GM12878 (cell line): ENCODE results near the gene CD55.

Source experiments
- CTCF ChIP-seq, 3 experiments: IDR thresholded peaks in 2 of 3; conservative IDR thresholded peaks in 1 of 3; 2 replicates each; pipeline ENCODE4 v1.5.1; 2011; ENCODE audit warnings: low read depth in 3 of 3, low read length in 3 of 3, mild to moderate bottlenecking in 3 of 3, control low read depth in 2 of 3, moderate library complexity in 2 of 3, inconsistent platforms in 1 of 3, mixed read lengths in 1 of 3; ENCODE audit not compliant: control insufficient read depth in 2 of 3, insufficient read depth in 1 of 3; ENCODE audit errors: extremely low read depth in 1 of 3
- TF ChIP-seq, protein P1 (sequence below): IDR thresholded peaks from 2 replicates; pipeline ENCODE4 v1.6.1; 2012; ENCODE audit warnings: low read length, inconsistent platforms

- TF ChIP-seq CTCF (IDR thresholded peaks at IDR 0.05 in 2 of 3, conservative IDR thresholded peaks at IDR 0.05 in 1 of 3; ENCODE audit: control insufficient read depth in 2 of 3, extremely low read depth in 1 of 3, insufficient read depth in 1 of 3, low read depth in 3 of 3, low read length in 3 of 3) = no peak
- TF ChIP-seq, protein P1, sequence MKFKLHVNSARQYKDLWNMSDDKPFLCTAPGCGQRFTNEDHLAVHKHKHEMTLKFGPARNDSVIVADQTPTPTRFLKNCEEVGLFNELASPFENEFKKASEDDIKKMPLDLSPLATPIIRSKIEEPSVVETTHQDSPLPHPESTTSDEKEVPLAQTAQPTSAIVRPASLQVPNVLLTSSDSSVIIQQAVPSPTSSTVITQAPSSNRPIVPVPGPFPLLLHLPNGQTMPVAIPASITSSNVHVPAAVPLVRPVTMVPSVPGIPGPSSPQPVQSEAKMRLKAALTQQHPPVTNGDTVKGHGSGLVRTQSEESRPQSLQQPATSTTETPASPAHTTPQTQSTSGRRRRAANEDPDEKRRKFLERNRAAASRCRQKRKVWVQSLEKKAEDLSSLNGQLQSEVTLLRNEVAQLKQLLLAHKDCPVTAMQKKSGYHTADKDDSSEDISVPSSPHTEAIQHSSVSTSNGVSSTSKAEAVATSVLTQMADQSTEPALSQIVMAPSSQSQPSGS = no peak
Observed at GRCh38 chr1:207308451-207309190, 12.9 kb upstream of the CD55 start.
